ENCODE results near the gene XYLT1.

The XYLT1 gene

DNA sequence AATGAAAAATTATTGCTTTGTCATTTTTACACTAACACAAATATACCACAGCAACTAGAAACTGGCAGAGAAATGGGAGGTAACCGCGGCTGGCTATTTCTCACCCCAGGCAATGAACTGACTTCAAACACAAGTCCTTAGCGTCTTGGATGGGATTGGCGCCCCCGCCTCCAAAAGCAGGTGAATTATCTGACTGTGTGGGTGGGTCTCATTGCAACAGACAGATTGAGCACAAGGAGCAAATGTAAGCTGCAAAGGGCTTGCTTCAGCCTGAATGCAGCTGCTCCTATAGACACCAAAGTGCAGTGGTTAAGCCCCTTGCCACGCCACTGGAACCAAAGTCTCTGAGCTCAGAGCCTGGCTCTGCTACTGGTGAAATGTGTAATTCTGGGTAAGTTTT is 225.0 kb downstream of the XYLT1 start:
- peaks cover 13% of the 10 kb centered on the region for H3K4me1 Mint-ChIP-seq (ENCODE audit: low read depth)
- H3K9me3 Mint-ChIP-seq, result no peaks in the 10 kb centered on the region
- H3K36me3 Mint-ChIP-seq (ENCODE audit: low read depth), result no peaks in the 10 kb centered on the region
- no peak overlapping the region for H3K27ac Mint-ChIP-seq
- H3K4me3 Mint-ChIP-seq, result no peak overlapping the region
- H3K27me3 Mint-ChIP-seq, result no peaks in the 10 kb centered on the region

GRCh38 chr16:17244872-17245551 is 225.7 kb downstream of the XYLT1 start:
- no peak overlapping the region for H3K27ac Mint-ChIP-seq
- H3K36me3 Mint-ChIP-seq (ENCODE audit: low read depth), result no peaks in the 10 kb centered on the region
- no peak overlapping the region for H3K4me3 Mint-ChIP-seq
- H3K27me3 Mint-ChIP-seq, result no peaks in the 10 kb centered on the region
- H3K9me3 Mint-ChIP-seq, result peaks cover 2% of the 10 kb centered on the region
- H3K4me1 Mint-ChIP-seq (ENCODE audit: low read depth), result peaks cover 13% of the 10 kb centered on the region

DNA sequence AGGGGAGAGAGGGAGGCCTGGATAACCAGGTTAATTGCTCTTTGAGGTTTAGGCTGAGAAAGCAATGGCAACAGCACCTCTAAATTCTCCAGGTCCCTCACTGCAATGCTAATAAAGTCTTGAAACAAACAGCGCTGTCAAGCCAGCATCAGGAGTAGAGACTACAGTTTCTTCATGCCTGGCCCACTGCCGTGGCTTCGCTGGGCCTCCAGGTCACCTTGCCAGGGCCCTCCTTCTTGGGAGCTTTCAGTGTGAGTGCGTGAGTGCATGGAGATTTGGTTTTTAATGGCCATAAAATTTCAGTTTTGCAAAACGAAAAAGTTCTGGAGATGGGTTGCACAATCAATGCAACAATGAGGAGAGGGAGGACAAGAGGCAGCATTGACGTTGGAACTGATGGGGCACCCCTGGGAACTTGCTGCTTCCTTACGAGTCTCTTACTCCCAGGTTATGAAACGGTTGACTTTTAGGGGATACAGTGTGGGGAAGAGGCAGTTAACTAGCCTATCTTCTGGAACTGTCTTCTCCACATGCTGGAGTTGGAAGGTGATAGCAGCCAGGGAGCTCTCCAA is 229.4 kb downstream of the XYLT1 start:
- peaks cover 40% of the 10 kb centered on the region for H3K4me1 Mint-ChIP-seq (ENCODE audit: low read depth)
- no peaks in the 10 kb centered on the region for H3K27me3 Mint-ChIP-seq
- H3K36me3 Mint-ChIP-seq (ENCODE audit: low read depth), result peaks cover 7% of the 10 kb centered on the region
- peaks cover 9% of the 10 kb centered on the region for H3K9me3 Mint-ChIP-seq
- H3K27ac Mint-ChIP-seq, result no peak overlapping the region
- no peak overlapping the region for H3K4me3 Mint-ChIP-seq

- Mint-ChIP-seq H3K27ac (peak overlapping the region; percentile 59), H3K4me3 (no peak overlapping the region), H3K27me3 (no peaks in the 10 kb centered on the region), H3K36me3 (ENCODE audit: low read depth) (peaks cover 7% of the 10 kb centered on the region), H3K4me1 (ENCODE audit: low read depth) (peaks cover 27% of the 10 kb centered on the region), H3K9me3 (peaks cover 9% of the 10 kb centered on the region)
These were observed 232.3 kb downstream of the XYLT1 start for GRCh38 chr16:17238285-17239028.

GRCh38 chr16:17237350-17237944 is 233.3 kb downstream of the XYLT1 start:
- Mint-ChIP-seq H3K27ac (no peak overlapping the region), H3K36me3 (ENCODE audit: low read depth) (peaks cover 7% of the 10 kb centered on the region), H3K4me1 (ENCODE audit: low read depth) (peaks cover 27% of the 10 kb centered on the region), H3K4me3 (no peak overlapping the region), H3K9me3 (peaks cover 9% of the 10 kb centered on the region), H3K27me3 (no peaks in the 10 kb centered on the region)

- Mint-ChIP-seq H3K27ac (no peak overlapping the region), H3K4me3 (no peak overlapping the region), H3K36me3 (ENCODE audit: low read depth) (peaks cover 7% of the 10 kb centered on the region), H3K4me1 (ENCODE audit: low read depth) (peaks cover 27% of the 10 kb centered on the region), H3K9me3 (peaks cover 9% of the 10 kb centered on the region), H3K27me3 (no peaks in the 10 kb centered on the region)
These were observed 235.5 kb downstream of the XYLT1 start for GRCh38 chr16:17235147-17235815.

DNA sequence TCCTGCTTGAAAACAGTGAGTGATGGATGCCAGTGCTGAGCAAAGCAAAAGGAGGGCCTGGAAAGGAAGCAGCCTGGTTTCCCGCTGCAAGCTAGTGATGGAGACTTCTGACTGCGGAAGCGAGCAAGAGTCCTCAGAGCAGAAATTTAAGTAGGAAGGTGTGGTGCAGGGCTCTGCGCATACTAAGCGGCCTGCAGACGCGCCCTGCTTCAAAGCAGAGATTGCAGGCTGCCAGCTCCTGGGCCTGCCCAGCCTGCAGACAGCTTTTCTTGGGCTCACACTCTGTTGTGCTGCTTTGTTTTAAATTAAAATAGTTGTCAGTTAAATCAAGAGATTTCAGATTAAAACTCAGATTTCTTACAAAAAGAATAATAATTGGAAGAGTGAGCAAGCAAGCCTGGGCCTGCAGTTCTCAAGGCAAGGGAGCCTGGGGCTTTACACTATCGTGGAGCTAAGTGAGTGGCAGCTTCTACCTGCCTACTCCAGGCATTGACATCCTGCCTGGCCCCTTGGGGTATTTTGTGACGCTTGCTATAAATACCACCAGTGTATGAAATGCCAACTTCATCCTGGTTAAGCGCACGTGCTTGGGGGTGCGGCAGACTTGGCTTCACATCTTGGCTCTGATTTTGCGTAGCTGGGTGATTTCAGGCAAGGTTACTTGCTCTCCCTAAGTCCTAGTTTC is 237.3 kb downstream of the XYLT1 start:
- Mint-ChIP-seq H3K4me1 (ENCODE audit: low read depth) (peaks cover 13% of the 10 kb centered on the region), H3K9me3 (no peaks in the 10 kb centered on the region), H3K36me3 (ENCODE audit: low read depth) (no peaks in the 10 kb centered on the region), H3K4me3 (no peak overlapping the region), H3K27me3 (no peaks in the 10 kb centered on the region), H3K27ac (no peak overlapping the region)

DNA sequence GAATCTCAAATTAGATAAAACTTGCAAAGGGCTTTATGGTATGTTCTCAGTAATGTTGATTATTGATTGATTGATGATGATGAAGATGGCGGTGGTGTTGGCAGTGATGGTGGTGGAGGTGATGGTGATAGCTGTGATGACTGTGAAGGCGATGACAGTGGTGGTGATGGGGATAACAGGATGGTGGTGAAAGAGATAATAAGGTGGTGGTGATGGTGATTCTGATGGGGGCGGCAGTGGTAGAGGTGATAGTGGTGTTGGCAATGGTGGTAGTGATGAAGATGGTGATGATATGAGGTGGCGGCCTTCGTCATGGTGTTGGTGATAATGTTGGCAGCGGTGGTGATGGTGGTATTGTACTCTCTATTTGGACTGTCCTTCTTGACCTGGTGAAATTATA is 238.3 kb downstream of the XYLT1 start:
- no peaks in the 10 kb centered on the region for H3K9me3 Mint-ChIP-seq
- H3K36me3 Mint-ChIP-seq (ENCODE audit: low read depth), result peaks cover 3% of the 10 kb centered on the region
- no peak overlapping the region for H3K4me3 Mint-ChIP-seq
- no peak overlapping the region for H3K27ac Mint-ChIP-seq
- H3K27me3 Mint-ChIP-seq, result no peaks in the 10 kb centered on the region
- peaks cover 3% of the 10 kb centered on the region for H3K4me1 Mint-ChIP-seq (ENCODE audit: low read depth)

DNA sequence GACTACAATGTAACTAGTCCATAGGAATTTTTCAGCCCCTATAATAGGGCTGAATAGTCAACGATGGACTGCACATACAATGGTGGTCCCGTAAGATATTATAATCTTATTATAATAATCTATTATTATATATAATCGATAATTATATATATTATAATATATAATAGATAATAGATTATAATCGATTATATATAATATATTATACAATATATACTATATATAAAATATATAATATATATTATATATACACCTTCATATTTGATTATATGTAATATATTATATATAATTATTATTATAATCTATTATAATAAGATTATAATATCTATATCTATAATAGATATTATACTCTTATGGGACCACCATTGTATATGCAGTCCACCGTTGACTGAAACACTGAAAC is 238.8 kb downstream of the XYLT1 start:
- H3K27me3 Mint-ChIP-seq, result no peaks in the 10 kb centered on the region
- no peak overlapping the region for H3K27ac Mint-ChIP-seq
- H3K36me3 Mint-ChIP-seq (ENCODE audit: low read depth), result peaks cover 4% of the 10 kb centered on the region
- no peaks in the 10 kb centered on the region for H3K4me1 Mint-ChIP-seq (ENCODE audit: low read depth)
- no peak overlapping the region for H3K4me3 Mint-ChIP-seq
- H3K9me3 Mint-ChIP-seq, result no peaks in the 10 kb centered on the region

DNA sequence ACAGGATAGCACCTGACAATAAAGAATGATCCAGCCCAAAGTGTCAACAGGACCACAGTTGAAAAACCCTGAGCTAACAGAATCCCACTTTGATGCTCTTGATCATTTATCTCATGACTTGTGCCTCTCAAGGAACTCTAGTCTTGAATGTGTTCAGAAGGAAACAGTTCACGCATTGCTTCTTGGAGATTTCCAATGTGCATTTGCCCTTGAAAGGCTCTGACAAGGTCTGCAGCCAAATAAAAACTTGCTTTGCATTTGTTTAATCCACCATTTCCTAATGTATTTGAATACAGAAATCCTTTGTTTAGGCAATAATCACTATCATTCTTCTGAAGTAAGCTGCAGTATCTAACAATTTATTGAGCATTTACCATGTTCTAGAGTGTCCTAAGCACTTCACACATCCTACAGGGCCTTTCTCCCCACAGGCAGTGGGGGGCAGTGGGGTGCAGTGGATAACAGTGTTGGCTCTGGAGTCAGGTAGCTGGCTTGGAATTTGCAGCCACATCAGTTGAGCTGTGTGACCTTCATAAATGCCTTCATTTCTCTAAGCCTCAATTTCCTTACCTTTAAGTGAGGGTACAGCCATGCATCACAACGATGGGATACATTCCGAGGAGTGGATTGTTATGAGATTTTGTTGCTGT is 239.7 kb downstream of the XYLT1 start:
- Mint-ChIP-seq H3K27ac (no peak overlapping the region), H3K4me1 (ENCODE audit: low read depth) (no peaks in the 10 kb centered on the region), H3K9me3 (no peaks in the 10 kb centered on the region), H3K27me3 (no peaks in the 10 kb centered on the region), H3K36me3 (ENCODE audit: low read depth) (peaks cover 4% of the 10 kb centered on the region), H3K4me3 (no peak overlapping the region)

GRCh38 chr16:17229766-17230165 is 241.0 kb downstream of the XYLT1 start:
- Mint-ChIP-seq H3K4me3 (no peak overlapping the region), H3K36me3 (ENCODE audit: low read depth) (peaks cover 4% of the 10 kb centered on the region), H3K4me1 (ENCODE audit: low read depth) (peaks cover 11% of the 10 kb centered on the region), H3K9me3 (no peaks in the 10 kb centered on the region), H3K27me3 (no peaks in the 10 kb centered on the region), H3K27ac (no peak overlapping the region)

GRCh38 chr16:17229131-17229530 is 241.6 kb downstream of the XYLT1 start:
- Mint-ChIP-seq H3K4me3 (no peak overlapping the region), H3K4me1 (ENCODE audit: low read depth) (peaks cover 17% of the 10 kb centered on the region), H3K27me3 (no peaks in the 10 kb centered on the region), H3K36me3 (ENCODE audit: low read depth) (peaks cover 4% of the 10 kb centered on the region), H3K9me3 (no peaks in the 10 kb centered on the region), H3K27ac (no peak overlapping the region)

DNA sequence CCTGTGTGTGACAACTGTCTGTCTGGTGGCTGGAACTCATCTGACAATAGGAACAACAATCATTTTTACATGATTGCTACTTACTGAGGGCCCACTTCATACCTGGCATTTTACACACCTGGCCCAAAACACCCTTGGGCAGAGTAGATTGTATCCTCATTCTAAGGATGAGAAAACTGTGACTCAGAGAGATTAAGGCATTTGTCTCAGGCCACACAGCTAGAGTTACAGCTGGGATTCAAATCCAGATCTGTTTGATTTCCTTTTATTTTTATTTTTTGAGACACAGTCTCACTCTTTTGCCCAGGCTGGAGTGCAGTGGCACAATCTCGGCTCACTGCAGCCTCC is 242.1 kb downstream of the XYLT1 start:
- Mint-ChIP-seq H3K4me1 (ENCODE audit: low read depth) (peaks cover 22% of the 10 kb centered on the region), H3K9me3 (no peaks in the 10 kb centered on the region), H3K27me3 (no peaks in the 10 kb centered on the region), H3K36me3 (ENCODE audit: low read depth) (peaks cover 7% of the 10 kb centered on the region), H3K27ac (no peak overlapping the region), H3K4me3 (no peak overlapping the region)

DNA sequence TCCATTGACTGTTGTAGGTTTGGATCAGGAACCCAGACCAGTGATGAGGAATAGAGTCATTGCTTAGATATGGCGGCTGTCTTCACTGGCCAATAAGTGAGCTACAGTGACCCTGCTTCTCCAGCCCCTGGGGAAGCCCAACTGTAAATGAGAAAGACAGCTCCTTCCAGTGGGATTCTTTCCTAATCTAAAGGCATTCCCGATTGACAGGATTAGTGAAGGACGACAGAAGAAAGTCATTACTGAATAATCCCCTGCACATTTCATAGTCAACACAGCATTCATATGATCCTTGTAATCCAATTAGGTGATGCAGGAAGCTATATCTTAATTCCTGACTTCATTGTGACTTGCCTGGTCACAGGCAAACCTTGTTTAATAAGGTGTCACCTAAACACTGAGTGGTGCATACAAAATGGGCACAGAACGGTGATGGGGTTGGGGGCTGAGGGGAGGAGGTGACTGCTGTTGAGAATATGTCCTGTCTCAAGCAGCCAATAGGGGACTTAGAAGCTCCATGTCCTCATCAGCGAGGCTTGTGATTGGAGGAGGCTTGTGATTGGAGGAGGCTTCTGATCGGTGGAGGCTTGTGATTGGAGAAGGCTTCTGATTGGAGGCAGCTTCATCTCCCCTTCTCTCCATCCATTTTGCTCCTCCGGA is 242.6 kb downstream of the XYLT1 start:
- Mint-ChIP-seq H3K27ac (no peak overlapping the region), H3K4me1 (ENCODE audit: low read depth) (peaks cover 27% of the 10 kb centered on the region), H3K27me3 (no peaks in the 10 kb centered on the region), H3K4me3 (no peak overlapping the region), H3K36me3 (ENCODE audit: low read depth) (peaks cover 12% of the 10 kb centered on the region), H3K9me3 (peaks cover 4% of the 10 kb centered on the region)

All from stimulated activated naive CD8-positive, alpha-beta T cell treated with anti-CD3 and anti-CD28 coated beads, Interleukin-15, Interleukin-2, amounts not matched to agents 100 ng/mL and 50 ng/mL, for 24 hours (primary cell).